Heart left ventricle (tissue), 13 donors: ENCODE results near the gene COLEC12.

Experiments used
- CTCF ChIP-seq, 12 donors: fragments of 200-600 bp; sonication (generic) in 4 of 12; IDR thresholded peaks; one replicate each; pipeline versions ENCODE4 v1.5.0 to v1.8.0; 2018 to 2022; ENCODE audit warnings: antibody characterized with exemption in 12 of 12, mild to moderate bottlenecking in 5 of 12
- POLR2A ChIP-seq, 2 donors: fragments of 450-650 bp; IDR thresholded peaks; one replicate each; pipeline ENCODE4 v1.6.1; 2017; ENCODE audit warnings: antibody characterized with exemption in 2 of 2, mild to moderate bottlenecking in 2 of 2, moderate library complexity in 2 of 2
- donor health status: ischemic (EF 13 %, LVEDD 7.1; RV severe dilation, severe dysfunction).
- donor health status: DM: no; HTN: yes; CAD: no.
- donor health status: DM: no; HTN: no; CAD: no.
- donor health status: ischemic (EF 25% LVEDD 6.9; RV normal size, moderate dysfunction).
- donor health status: ischemic (EF 25% LVEDD 5.7; RV mildly dilated, moderate dysfunction).
- donor health status: ischemic (EF 35%, LVEDD 5.7; RV mildly dilated, moderate dysfunction).
- donor health status: nonischemic (EF 11% LVEDD 7.7; RV severe dilation, severe dysfunction).
- donor health status: DM: yes; HTN: yes; CAD: no.
- donor health status: PGD.
- donor health status: ischemic (EF 29% LVEDD 5.4; RV normal size, mild dysfunction).
- donor health status: nonischemic (EF 23%, LVEDD 6.1; RV moderate dilation, normal function).

- no peak for TF ChIP-seq CTCF (IDR thresholded peaks at IDR 0.05)
- TF ChIP-seq POLR2A (IDR thresholded peaks at IDR 0.05), result no peak
Measured at GRCh38 chr18:549967-550366, 49.5 kb upstream of the COLEC12 start.
